Measurements from ENCODE around the gene CLDN1. TPM values are rescaled to one million over a fixed set of nuclear protein-coding genes. Genes with fewer than 3 reads are reported as not detected.

The CLDN1 gene
- polyA plus RNA-seq, 1 of the 3 experiments (the other 2 are of a cell fraction) = 0.82 TPM

- no peak for DNase-seq
- Histone ChIP-seq H2AFZ (ENCODE audit: low read depth) (peak overlapping the region; percentile 68), H3K4me1 (ENCODE audit: control insufficient read depth in 1 of 2, insufficient read depth in 2 of 2, low read depth in 1 of 2, low read length in 1 of 2) (peaks cover 4 to 10% of the 10 kb centered on the region in 2 experiments; a peak in 2 of 4 replicates), H3K79me2 (ENCODE audit: insufficient read depth) (no peaks in the 10 kb centered on the region), H3K27ac (ENCODE audit: low read depth in 2 of 2, low read length in 1 of 2) (no peak overlapping the region), H3K9me2 (no peaks in the 10 kb centered on the region), H3K4me2 (peak overlapping the region; percentile 77), H4K20me1 (ENCODE audit: insufficient read depth) (no peaks in the 10 kb centered on the region), H3K4me3 (ENCODE audit: low read depth in 2 of 2, low read length in 1 of 2) (peak overlapping the region; percentile 50 to 62; a peak in 2 of 4 replicates), H3K9ac (no peak overlapping the region), H3K36me3 (replicated peaks in 1 of 2; ENCODE audit: control insufficient read depth in 1 of 2, insufficient read depth in 2 of 2, low read length in 1 of 2) (no peaks in the 10 kb centered on the region), H3K9me3 (no peaks in the 10 kb centered on the region), H3F3A (replicated peaks; ENCODE audit: insufficient read depth) (no peaks in the 10 kb centered on the region), H3K27me3 (ENCODE audit: insufficient read depth) (peaks cover 32% of the 10 kb centered on the region)
- TF ChIP-seq MXI1 (IDR thresholded peaks at IDR 0.05; ENCODE audit: low read depth, low read length) = no peak
- TF ChIP-seq GATA2 (CRISPR knock-in tag; IDR thresholded peaks at IDR 0.05) = no peak
- ChIA-PET POLR2A (no interaction called here), CTCF (interaction anchor here (0.6 to 6.2 kb wide), 36 partner anchors 8 to 494 kb away, joined by 3 to 75 read pairs (median 4); no protein-coding TSS in a partner anchor)
- 2% methylated on average over 12 of the region's 12 CpGs for WGBS (ENCODE audit: low lambda C conversion rate)
These were observed 479 bp upstream of the CLDN1 start for GRCh38 chr3:190322604-190323245.

DNA sequence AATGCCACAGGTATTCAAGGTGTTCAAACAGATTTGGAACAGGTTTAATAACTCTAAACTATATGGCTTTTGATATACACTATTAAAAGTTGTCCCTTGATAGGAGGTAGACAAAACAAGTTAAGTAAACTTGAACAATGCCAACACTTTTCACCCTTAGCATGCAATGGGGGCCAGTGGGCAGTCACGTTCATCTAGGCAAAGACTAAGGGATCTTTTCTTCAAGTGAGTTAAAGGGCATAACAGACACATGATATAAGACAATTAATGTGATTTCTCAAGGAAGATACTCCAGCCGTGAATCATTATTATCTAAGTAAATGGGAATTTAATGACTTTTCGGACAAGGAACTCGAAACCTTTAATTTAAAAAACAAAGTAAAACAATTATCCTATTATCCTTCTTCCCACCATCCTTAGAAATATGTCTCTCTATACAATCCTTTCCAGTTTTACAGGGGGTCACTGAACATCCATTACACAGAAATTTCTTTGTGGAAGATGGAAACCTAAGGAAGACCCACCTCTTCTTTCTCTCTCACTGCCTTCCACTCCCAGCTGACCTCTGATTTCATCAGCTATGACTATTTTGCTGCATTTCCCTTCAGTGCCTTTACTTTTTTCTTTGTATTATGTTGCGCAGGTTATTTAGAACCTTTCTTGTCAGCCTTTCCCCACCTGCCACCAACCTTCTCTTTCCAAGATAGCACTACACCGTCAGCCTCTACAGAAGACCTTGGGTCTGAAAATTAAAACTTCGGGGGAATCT is 1.5 kb downstream of the CLDN1 start:
- H3K4me2 ChIP-seq = no peak overlapping the region
- no peaks in the 10 kb centered on the region for H4K20me1 ChIP-seq (ENCODE audit: insufficient read depth)
- WGBS (ENCODE audit: low lambda C conversion rate) = 11% methylated on average over 7 of the region's 7 CpGs
- no peaks in the 10 kb centered on the region for H3K9me2 ChIP-seq
- H3K79me2 ChIP-seq (ENCODE audit: insufficient read depth) = no peaks in the 10 kb centered on the region
- no peak for TF ChIP-seq ELF1 (IDR thresholded peaks at IDR 0.05)
- TF ChIP-seq TCF12 (IDR thresholded peaks at IDR 0.05) = no peak
- no peak for TF ChIP-seq FOXM1 (IDR thresholded peaks at IDR 0.05; ENCODE audit: low read depth)
- TF ChIP-seq CTCF (IDR thresholded peaks at IDR 0.05) = no peak
- no peak for TF ChIP-seq TAF1 (IDR thresholded peaks at IDR 0.05; ENCODE audit: borderline replicate concordance, low read depth, low read length)
- no peak for TF ChIP-seq MEF2A (IDR thresholded peaks at IDR 0.05; ENCODE audit: borderline replicate concordance, low read depth)
- TF ChIP-seq RCOR1 (IDR thresholded peaks at IDR 0.05; ENCODE audit: low read length) = no peak
- TF ChIP-seq SIN3A (IDR thresholded peaks at IDR 0.05; ENCODE audit: borderline replicate concordance, low read depth, low read length) = no peak
- no peak for TF ChIP-seq FOXJ3 (CRISPR knock-in tag; IDR thresholded peaks at IDR 0.05)
- no peak for TF ChIP-seq GABPA (IDR thresholded peaks at IDR 0.05; ENCODE audit: low read depth)
- no peak for TF ChIP-seq POLR2AphosphoS5 (IDR thresholded peaks at IDR 0.05; ENCODE audit: low read depth, low read length)
- no peak for TF ChIP-seq YY1 (IDR thresholded peaks at IDR 0.05; ENCODE audit: low read depth)
- no peak for TF ChIP-seq MXI1 (IDR thresholded peaks at IDR 0.05; ENCODE audit: low read depth, low read length)
- no peak for TF ChIP-seq JUND (IDR thresholded peaks at IDR 0.05)
- no peaks in the 10 kb centered on the region for H3F3A ChIP-seq (replicated peaks; ENCODE audit: insufficient read depth)
- no peaks in the 10 kb centered on the region for H3K9me3 ChIP-seq
- ChIA-PET CTCF (interaction anchor here (1.2 to 6.2 kb wide), 6 partner anchors 10 to 359 kb away, joined by 3 to 75 read pairs (median 14); no protein-coding TSS in a partner anchor), POLR2A (no interaction called here)
- H3K27me3 ChIP-seq (ENCODE audit: insufficient read depth) = peaks cover 27% of the 10 kb centered on the region
- peaks cover under 1 to 4% of the 10 kb centered on the region in 2 experiments; a peak in 2 of 4 replicates for H3K4me1 ChIP-seq (ENCODE audit: control insufficient read depth in 1 of 2, insufficient read depth in 2 of 2, low read depth in 1 of 2, low read length in 1 of 2)
- DNase-seq = no peak
- no peak overlapping the region for H3K9ac ChIP-seq
- no peaks in the 10 kb centered on the region for H3K36me3 ChIP-seq (replicated peaks in 1 of 2; ENCODE audit: control insufficient read depth in 1 of 2, insufficient read depth in 2 of 2, low read length in 1 of 2)
- H2AFZ ChIP-seq (ENCODE audit: low read depth) = no peak overlapping the region
- H3K4me3 ChIP-seq (ENCODE audit: low read depth in 2 of 2, low read length in 1 of 2) = no peak overlapping the region
- no peak overlapping the region for H3K27ac ChIP-seq (ENCODE audit: low read depth in 2 of 2, low read length in 1 of 2)

Data from SK-N-SH (cell line).